Hypothalamus (tissue), 51 donors: ENCODE data around the gene SNCB.
A peak's percentile ranks its signal among the peaks of the same experiment; 100 is the strongest.

ENCODE experiments used
- DNase-seq, 51 donors: peaks; one replicate each; lab custom pipeline; 2025; lab: John Stamatoyannopoulos, UW

The SNCB gene

DNA sequence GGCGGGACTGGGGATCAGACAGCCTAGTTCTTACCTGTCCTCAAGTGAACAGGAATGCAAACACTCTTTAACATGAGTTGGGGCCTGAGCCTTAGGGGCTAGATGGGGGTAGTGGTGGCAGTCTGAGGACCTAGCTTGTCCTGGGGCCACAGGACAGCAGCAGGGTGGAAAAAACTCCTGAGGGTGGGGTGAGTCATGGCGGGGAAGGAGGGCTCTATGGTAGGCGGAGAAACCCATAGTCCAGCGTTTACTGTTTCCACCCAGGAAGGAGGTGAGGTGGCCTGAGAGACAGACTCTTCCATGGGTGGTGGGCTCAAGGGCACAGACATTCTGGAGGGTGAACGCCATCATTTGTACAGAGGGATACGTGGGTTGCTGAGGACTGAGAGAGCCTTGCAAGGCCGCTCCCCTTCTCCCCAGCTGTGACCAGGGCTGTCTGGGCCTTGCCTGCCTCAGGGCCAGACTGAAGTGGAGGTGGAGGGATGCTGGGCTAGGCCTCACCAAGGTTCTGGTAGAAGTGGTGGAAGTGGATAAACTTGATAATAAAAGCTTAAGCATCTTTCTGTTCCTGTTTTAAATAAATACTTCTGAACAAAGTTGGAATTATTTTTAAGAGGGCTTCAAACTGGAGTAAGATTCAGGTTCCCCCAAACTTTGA lies 15.8 kb upstream of the SNCB start:
- no peak for DNase-seq

DNA sequence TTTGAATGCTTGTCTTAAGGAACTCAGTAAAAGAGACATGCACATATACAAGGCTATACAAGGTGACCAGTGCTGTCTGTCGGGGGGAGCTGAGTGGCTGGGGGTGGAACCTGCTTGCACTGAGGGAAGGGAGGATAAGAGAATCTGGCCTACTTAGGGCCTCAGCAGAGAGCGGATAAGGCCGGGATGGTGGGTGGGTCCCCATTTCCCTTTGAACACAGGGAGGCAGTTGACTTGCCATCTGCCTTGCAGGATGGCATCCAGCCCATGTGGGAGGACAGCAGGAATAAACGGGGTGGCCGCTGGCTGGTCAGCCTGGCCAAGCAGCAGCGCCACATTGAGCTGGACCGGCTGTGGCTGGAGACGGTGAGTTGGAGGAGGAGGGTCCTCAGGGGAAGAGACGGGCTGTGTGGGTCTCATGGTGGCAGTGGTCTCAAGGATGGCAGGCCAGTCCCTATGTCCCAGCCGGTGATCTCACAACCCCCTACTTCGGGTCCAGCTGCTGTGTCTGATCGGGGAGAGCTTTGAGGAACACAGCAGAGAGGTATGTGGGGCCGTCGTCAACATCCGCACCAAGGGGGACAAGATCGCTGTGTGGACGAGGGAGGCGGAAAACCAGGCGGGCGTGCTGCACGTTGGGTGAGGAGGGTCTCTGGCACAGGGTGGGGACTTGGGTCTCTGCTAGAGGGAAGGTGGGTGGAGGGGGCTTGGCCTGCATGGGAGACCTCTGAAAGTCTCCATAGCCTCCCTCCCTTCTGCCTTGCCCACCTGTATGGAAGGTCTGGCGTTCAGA lies 14.7 kb upstream of the SNCB start:
- no peak for DNase-seq

DNA sequence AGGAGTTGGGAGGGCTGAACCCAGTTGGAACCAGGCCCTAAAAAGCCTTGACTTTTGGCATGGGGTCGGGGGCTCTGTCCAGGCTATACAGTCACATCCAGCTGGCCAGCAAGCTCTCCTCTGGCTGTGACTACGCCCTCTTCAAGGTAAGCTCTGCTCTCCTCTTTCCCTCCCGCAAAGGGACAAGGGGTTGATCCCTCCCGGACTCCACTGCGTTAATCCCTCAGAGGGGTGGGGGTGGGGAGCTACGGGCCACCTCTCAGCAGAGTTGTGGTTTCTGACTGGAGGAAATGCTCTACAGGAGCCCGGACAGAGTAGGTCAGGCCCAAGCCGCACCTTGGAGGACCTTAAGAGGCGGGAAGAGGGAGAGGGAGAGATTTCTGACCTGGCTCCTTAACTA lies 14.0 kb upstream of the SNCB start:
- DNase-seq = no peak

DNA sequence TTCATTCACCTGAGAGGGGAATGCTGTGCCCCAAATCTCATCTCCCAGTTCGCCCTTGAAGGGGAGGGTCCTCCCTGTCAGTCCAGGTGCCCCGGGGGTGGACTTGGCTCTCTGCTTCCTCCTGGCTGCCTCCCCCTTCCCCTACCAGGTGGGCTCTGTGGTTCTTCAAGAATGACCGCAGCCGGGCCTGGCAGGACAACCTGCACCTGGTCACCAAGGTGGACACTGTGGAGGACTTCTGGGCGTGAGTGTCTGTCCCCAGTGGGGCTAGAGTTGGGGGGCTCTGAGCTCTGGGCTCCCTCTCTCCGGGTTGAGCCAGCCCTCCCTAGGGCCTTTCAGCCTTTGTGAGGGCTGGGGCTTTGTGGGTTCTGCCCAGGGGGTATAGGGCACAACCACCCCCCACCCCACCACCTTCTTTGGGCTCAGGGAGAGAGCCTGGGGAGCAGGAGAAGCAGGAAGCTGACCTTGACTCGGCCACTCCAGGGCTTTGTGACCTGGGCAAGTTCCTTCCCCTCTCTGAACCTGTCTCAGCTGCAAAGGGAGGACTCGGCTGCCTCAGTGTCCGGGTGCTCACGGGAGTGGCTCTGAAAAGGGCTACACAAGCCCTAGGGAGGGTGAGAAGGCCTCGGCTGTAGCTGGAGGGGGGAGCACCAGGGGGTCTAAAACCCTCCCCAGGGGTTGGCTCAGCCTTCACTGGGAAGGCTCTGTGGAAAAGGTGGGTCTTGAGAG lies 13.3 kb upstream of the SNCB start:
- DNase-seq = no peak

DNA sequence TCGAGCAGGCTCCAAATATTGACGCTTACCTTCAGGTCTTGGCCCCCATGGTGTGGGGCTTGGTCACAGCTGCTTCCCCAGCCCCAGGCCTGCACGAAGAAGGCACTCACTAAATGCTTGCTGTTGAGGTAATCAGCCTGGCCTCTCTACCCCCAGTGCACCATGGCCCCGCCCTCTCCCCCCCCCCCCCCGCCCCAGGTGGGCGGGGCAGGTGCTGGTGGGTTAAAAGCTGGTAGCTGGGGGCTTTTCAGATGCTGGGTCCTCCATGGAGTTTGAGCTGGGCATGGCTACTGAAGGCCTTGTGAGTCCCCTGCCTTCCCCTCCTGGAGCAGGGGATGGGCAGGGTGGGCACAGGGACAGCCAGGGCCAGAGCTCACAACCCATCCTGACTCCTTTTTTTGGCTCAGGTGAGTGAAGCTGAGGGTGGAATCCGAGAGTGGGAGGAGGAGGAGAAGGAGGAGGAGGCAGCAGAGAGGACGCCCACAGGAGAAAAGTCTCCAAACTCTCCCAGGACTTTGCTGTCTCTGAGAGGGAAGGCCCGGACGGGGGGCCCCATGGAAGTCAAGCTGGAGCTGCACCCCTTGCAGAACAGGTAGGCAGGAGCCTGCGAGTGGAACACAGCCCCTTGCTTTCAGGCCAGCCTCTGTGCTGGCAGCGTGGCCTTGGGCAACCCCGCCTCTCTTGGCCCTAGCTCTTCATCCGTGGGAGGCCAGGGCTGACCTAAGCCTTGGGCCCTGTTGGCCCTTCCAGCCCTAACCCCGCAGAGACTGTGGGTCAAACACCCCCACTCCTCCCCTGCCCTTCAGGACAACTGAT lies 12.5 kb upstream of the SNCB start:
- DNase-seq = no peak

DNA sequence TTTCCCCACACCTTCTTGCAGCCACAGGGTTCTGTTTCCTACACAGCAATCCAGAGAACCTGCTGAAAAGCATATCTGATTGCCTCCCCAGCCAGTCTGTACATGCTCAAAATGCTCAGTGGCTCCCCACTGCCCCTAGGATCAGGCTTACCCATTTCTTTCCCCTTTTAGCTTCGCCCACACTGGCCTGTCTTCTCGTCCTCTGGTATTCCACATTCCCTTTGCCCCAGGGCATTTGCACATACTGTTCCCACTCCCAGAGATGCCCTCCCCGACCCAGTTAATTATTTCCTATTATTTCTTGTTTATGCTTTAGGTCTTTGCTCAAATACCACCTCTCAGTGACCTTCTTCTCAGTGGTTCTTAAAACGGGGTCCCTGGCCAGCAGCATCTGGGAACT lies 10.3 kb upstream of the SNCB start:
- no peak for DNase-seq

DNA sequence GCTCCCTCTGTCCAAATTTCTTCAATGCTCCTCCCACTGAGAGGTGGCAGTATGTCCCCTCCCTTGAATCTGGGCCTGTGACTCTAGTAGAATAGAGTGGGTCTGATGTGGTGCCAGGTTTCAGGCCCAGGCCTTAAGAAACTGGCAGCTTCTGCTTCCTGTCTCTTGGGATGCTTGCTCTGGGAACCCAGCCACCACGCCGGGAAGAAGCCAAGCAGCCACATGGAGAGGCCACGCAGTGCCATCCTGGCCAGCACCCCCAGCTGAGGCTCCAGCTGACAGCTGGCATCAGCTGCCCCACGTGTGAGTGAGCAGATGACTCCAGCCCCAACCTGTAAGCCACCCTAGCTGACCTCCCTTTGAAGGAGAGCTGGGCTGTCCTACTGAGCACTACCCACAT lies 9.6 kb upstream of the SNCB start:
- DNase-seq = peak in 43 of 51 donors; percentile 7 to 88 (median 62)

DNA sequence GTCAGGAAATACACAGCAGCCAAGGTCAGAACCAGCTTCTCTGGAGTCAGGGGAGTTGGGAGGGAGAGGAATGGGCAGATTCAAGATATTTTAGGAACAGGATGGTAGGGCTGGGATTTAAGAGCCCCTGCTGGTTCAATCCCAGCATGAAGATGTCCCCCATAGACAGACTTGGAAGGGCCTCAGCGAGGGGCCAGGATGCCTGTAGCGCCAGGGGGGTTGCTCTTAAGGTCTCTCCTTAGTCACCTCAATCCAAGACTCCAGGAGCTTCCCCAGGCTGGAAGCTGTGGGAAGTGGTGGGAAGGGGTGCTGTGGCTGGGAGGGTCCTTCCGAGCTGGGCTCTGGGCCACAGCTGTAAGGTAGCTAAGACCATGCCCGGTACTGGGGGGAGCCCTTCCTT lies 8.9 kb upstream of the SNCB start:
- no peak for DNase-seq

DNA sequence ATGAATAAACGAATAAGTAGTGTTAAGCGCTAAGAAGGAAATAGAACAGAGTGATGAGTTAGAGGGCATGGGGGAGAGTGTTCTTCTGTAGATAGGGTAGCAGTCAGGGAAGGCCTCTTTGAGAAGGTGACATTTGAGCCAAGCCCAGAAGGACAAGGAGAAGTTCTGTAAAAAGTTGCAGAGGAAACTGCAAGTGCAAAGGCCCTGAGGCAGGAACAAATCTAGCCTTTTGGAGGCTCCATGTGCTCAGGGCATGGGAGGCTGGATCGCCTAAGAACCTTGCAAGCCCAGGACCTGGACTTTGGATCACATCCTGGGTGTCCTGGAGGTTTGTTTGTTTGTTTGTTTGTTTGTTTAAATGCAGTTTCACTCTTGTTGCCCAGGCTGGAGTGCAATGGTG lies 8.1 kb upstream of the SNCB start:
- DNase-seq = no peak

DNA sequence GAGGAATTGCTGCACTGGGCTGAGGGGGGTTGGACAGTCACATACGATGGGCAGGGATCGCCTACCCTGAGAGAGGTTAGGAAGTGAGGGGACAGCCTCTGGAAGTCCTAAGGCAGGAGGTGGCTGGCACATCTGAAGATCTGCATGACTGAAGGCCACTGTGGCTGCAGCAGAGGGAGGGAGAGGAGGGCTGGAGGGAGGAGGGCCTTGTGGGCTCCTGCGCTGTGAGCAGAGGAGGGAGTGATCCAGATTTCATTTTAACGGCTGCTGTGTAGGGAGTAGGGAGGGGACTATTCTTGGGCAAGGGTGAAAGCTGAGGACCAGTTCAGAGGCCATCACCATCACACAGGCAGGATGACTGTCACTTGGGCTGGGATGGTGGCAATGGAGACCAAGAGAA lies 7.2 kb upstream of the SNCB start:
- DNase-seq = no peak

DNA sequence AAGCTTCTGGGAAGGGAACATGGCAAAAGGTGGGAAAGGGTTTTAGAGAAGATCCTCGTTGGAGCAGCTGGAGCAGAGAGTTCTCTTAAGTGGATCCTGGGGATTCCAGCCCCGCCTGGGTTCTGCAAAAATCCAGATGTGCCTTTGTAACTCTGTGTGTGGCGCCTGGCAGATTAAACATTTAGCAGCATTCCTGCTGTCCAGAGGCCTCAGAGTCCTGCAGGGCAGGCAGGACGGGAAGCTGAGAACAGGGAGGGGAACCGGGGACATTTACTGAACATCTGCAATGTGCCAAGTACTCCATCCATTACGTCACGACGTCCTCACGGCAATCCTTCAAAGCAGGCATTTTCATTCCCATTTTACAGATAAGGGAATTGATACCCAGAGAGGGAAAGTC lies 6.1 kb upstream of the SNCB start:
- no peak for DNase-seq

DNA sequence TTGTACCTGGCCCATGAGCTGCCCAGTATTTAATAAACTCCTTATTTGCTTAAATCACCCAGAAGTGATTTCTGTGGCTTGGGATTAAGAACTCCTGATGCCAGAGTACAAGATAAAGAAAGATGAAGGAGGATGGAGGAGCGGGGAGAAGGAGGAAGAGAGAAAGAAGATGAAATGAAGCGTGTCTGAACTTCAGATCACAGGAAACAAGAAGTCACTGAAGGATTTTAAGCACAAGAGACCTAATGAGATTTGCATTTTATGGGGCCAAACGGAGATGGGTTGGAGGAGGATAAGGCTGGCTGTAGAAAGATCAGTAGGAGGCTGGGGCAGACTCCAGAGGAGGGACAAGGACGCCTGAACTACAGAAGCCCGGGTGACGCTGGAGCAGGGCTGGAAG lies 3.3 kb upstream of the SNCB start:
- no peak for DNase-seq

DNA sequence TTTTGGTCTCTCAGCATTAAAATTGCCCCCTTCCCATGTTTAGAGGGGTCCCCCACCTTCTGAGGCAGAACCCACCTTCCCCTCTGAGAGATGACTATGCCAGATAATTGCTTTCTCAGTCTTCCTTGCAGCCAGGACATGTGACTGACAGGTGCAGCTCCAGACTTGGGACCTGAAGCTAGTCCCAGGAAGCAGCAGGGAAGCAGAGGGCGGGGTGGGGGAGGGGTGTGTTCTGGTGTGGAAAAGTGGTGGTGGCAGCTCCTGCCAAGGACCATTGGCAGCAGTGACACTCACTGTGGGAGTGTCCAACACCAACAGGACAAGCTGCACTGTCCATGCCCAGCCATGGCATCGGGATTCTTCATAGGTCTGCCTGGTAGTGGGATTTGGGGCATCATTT lies 2.4 kb upstream of the SNCB start:
- no peak for DNase-seq

DNA sequence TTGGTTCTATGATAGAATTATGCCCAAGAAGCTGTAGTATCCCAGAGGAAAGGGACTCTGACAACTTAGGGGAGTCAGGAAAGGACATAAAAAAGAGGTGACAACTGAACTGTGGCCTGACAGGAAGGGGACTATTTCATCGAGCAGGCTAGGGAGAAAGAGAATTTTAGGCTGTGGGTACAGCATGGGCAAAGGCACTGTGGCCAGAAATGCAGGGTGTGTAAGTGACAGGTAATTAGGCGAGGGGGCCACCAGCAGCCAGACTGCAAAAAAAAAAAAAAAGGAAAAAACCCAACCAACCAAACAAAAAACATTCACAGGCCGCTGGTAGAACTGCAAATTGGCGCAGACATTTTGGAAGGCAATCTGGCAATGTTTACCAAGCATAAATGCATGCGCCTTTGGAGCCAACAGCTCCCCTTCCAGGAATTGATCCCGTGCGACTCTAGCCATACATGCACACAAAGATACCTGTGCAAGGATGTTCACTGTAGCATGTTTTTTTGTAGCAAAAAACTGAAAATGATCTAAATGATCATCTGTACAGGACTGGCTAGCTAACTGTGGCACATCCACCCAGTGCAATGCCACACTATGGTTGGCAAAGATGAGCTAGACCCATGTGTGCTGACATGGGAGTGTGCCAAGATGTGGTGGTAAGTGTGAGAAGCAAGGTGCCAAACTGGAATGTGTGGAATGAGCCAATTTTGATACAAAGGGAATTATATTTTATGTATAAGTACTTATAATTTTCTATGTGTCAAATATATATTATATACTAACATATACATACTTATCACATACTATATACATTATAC lies 1.3 kb upstream of the SNCB start:
- DNase-seq = no peak

DNA sequence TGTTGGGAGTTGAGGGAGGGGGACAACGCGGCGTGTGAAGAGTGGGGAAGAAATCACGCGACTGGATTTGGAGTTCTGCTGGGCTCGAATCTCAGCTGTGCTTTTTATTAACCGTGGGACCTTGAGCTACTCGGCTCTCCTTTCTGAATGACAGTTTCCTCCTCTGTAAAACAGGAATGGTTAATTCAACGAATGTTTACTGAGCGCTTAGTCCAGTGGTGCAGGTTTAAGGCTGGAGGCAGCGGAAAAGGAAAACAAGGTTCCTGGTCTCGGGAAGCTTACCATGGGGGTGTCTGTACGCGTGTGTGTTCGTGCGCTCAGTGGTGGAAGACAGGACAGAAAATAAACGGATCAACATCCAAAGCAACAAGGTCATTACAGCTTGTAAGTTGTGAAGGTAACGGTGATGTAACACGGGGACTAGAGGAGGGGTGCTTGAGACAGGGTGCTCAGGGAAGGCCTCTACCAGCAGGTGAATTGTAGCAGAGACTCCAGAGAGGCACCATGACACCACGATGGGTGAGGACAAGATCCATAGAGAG lies 418 bp upstream of the SNCB start:
- peak in 1 of 51 donors; percentile 32 for DNase-seq

DNA sequence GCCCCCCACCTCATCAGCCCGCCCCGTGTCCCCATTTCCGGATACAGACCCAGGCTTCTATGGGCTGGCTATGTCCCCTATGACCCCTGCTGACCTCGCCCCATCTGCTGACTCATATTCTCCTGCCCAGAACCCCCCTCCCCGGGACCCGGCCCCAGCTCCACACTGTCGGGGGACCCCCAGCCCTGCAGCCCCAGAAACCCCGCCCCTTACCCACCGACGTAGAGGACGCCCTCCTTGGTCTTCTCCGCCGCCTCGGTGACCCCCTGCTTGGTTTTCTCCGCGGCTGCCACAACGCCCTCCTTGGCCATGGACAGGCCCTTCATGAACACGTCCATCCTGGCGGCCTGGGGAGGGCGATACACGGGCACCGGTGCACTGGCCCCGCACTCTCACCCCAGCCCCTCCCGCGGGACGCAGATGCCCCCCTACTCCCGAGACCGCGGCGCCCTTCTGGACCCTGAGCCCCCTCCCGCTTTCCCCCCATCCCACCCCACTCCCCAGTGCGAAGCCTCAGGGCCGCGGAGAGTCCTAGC lies 949 bp downstream of the SNCB start:
- DNase-seq = no peak

DNA sequence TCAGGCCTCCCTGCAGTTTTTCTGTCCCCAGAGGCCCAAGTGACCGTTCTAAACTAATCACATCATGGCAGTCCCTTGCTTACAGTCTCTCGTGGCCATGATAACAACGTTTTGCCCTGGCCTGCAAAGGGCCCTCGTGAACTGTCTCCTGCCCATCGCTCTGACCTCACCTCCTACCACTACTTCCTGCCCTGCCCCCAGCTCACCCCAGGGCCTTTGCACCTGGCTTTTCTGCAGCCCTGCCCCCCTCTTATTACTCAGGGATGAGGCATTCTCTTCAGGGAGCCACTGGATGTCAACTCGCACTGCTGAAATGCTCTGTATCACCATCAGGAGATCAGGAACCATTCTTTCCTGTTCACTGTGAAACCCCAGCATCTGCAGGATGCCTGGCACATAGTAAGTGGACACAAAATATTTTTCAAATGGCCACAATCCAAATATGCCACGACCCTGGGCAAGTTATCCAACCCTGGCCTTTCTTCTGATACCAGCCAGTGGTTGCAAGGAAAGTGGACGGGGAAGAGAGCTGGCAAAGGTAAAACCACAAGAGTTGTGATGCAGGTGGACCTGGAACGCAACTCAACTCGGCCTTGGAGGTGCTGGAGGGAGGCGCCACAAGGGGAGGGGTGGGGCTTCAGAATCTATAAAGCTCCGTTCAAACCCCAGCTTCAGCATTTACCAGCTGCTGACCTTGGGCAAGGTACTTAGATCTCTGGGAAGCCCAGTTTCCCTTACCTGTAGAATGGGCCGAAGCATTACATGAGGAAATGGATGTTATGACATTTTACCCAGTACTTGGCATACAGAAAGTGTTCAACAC lies 1.7 kb downstream of the SNCB start:
- no peak for DNase-seq

DNA sequence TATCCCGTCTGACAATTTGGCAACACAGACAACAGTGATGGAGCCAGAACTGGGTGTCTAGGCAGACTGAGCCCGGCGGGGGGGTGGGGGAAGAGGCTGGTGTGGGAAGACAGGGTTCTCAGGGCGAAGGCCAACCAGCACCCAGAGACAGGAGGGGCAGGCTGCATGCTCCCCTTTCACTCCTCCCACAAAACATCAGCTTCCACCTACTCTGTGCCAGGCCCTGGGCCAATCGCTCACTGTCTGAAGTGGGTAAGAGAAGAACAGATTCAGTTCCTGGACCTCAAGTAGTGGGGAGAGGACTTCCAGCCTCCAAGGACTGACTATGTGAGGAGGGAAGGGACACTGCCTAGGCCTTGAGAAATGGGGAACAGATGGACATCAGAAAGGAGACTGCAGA lies 2.8 kb downstream of the SNCB start:
- no peak for DNase-seq

DNA sequence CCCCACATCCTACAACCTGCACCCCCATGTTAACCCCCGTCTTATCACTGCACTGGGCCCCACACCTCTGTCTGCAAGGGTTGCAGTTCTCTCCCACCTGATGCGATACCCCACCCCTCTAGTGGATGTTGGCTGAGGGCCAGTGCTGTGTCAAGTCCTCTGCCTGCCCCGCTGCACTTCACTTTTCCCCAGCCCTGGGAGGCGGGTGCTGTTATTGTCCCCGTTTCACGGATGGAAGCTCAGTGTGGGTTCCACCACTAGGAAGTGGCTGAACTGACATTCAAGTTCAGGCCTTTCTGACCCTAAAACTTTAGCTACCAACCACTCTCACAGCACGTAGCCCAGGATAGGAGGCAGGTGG lies 3.5 kb downstream of the SNCB start:
- DNase-seq = no peak
